HEK293T (cell line): Measurements from ENCODE around the gene ZNF789.
A peak's percentile ranks its signal among the peaks of the same experiment; 100 is the strongest.

Experiments used
- CTCF ChIA-PET: fragments of 350-600 bp; formaldehyde crosslinking; extraction: SDS; loops from one replicate; lab custom pipeline; 2021; ENCODE audit warnings: antibody characterized with exemption, inconsistent platforms; lab: Yijun Ruan, JAX
- POLR2A ChIA-PET: fragments of 350-600 bp; formaldehyde crosslinking; extraction: SDS; loops from one replicate; lab custom pipeline; 2020; ENCODE audit warnings: antibody characterized with exemption, inconsistent platforms; lab: Yijun Ruan, JAX
- DNase-seq: peaks from one replicate; pipeline ENCODE4 v3.0.0; 2012; ENCODE audit warnings: mixed read lengths; ENCODE audit errors: extremely low spot score
- ARNT ChIP-seq: fragments of 450-650 bp; IDR thresholded peaks from 2 replicates; pipeline ENCODE4 v1.6.1; 2017; ENCODE audit warnings: mild to moderate bottlenecking
- BHLHE40 ChIP-seq: fragments of 450-650 bp; IDR thresholded peaks from 2 replicates; pipeline ENCODE4 v1.6.1; 2016; ENCODE audit warnings: mild to moderate bottlenecking, moderate library complexity, borderline replicate concordance
- CTBP1 ChIP-seq: fragments of 450-650 bp; IDR thresholded peaks from 2 replicates; pipeline ENCODE4 v1.6.1; 2016; ENCODE audit warnings: borderline replicate concordance
- ELF4 ChIP-seq: fragments of 450-650 bp; IDR thresholded peaks from 2 replicates; pipeline ENCODE4 v1.6.1; 2017; ENCODE audit warnings: antibody characterized with exemption
- FOXA1 ChIP-seq: fragments of 450-650 bp; IDR thresholded peaks from 2 replicates; pipeline ENCODE4 v1.6.1; 2016; ENCODE audit warnings: mild to moderate bottlenecking
- FOXK2 ChIP-seq: fragments of 450-650 bp; IDR thresholded peaks from 2 replicates; pipeline ENCODE4 v1.6.1; 2016; ENCODE audit warnings: mild to moderate bottlenecking
- FOXM1 ChIP-seq: fragments of 450-650 bp; IDR thresholded peaks from 2 replicates; pipeline ENCODE4 v1.6.1; 2017; ENCODE audit warnings: mild to moderate bottlenecking, borderline replicate concordance
- HDGF ChIP-seq: fragments of 450-650 bp; IDR thresholded peaks from 2 replicates; pipeline ENCODE4 v1.6.1; 2017; ENCODE audit warnings: antibody characterized with exemption, borderline replicate concordance
- L3MBTL2 ChIP-seq: fragments of 450-650 bp; conservative IDR thresholded peaks from 2 replicates; pipeline ENCODE4 v1.6.1; 2016; ENCODE audit warnings: mild to moderate bottlenecking
- LEF1 ChIP-seq: fragments of 450-650 bp; IDR thresholded peaks from 2 replicates; pipeline ENCODE4 v1.6.1; 2017; ENCODE audit warnings: mild to moderate bottlenecking, borderline replicate concordance
- NFRKB ChIP-seq: fragments of 450-650 bp; IDR thresholded peaks from 2 replicates; pipeline ENCODE4 v1.6.1; 2016; ENCODE audit warnings: mild to moderate bottlenecking, moderate library complexity
- PKNOX1 ChIP-seq: fragments of 450-650 bp; IDR thresholded peaks from 2 replicates; pipeline ENCODE4 v1.6.1; 2016
- SP1 ChIP-seq: fragments of 450-650 bp; IDR thresholded peaks from 2 replicates; pipeline ENCODE4 v1.6.1; 2017
- SUZ12 ChIP-seq: fragments of 450-650 bp; IDR thresholded peaks from 2 replicates; pipeline ENCODE4 v1.6.1; 2016; ENCODE audit warnings: mild to moderate bottlenecking
- TARDBP ChIP-seq: fragments of 450-650 bp; IDR thresholded peaks from 2 replicates; pipeline ENCODE4 v1.6.1; 2016
- ZNF384 ChIP-seq: fragments of 450-650 bp; IDR thresholded peaks from 2 replicates; pipeline ENCODE4 v1.6.1; 2016

Gene ZNF789

GRCh38 chr7:99465421-99465768, 7.3 kb upstream of the ZNF789 start:
- POLR2A ChIA-PET, result interaction anchor here (1.0 to 1.6 kb wide), 4 partner anchors 9 to 39 kb away, joined by 3 to 10 read pairs (median 4); partner anchors contain the start of genes CPSF4, PTCD1 and ZKSCAN5
- no peak for DNase-seq
- TF ChIP-seq CTBP1 (no peak), TARDBP (no peak), L3MBTL2 (no peak), PKNOX1 (no peak), LEF1 (no peak), FOXA1 (no peak), SP1 (no peak), ELF4 (no peak), HDGF (no peak), FOXM1 (no peak), FOXK2 (no peak), ZNF384 (no peak), NFRKB (no peak), ARNT (no peak)
- CTCF ChIA-PET, result interaction anchor here (0.5 to 0.7 kb wide), 2 partner anchors 18 to 293 kb away, joined by 4 to 6 read pairs; no protein-coding TSS in a partner anchor

GRCh38 chr7:99468336-99468918, 4.3 kb upstream of the ZNF789 start:
- no peak for DNase-seq
- CTCF ChIA-PET, result no interaction called here
- TF ChIP-seq HDGF (no peak), ELF4 (no peak), CTBP1 (no peak), PKNOX1 (no peak), L3MBTL2 (no peak), ARNT (no peak), FOXA1 (no peak), NFRKB (no peak), FOXK2 (no peak), FOXM1 (no peak)
- POLR2A ChIA-PET, result no interaction called here

DNA sequence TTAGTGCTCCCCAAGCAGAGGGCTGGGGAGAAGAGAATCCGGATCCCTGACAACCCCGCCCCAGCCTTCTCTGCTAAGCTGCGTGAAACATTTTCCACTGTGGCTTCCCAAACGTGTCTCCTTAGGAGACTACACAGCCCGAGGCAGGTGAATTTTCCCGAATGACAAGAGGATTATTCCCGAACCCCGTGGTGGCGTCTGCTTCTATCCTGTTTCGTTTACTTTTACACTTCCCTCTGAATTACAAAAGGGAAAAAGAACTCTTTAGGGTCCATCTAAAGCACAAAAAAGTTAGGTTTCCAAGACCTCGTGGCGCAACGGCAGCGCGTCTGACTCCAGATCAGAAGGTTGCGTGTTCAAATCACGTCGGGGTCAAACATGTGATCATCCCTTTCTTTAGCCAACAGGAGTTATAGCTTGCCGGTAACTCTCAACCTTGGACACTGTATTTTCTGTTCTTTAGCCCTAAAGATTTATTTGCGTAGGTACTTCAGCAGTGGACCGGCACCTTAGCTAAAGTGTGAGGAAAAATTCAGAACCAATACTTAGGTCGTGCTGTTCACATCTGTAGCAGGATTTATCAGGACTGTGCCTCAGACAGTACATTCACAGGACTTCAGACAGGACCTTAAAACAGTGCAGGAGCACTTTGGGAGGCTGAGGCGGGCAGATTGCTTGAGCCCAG, 3.2 kb upstream of the ZNF789 start:
- CTCF ChIA-PET, result no interaction called here
- no peak for TF ChIP-seq CTBP1
- no peak for TF ChIP-seq ELF4
- TF ChIP-seq SUZ12, result no peak
- TF ChIP-seq NFRKB, result no peak
- TF ChIP-seq FOXK2, result no peak
- no peak for TF ChIP-seq LEF1
- no peak for TF ChIP-seq ZNF384
- TF ChIP-seq L3MBTL2, result no peak
- TF ChIP-seq FOXM1, result no peak
- no peak for TF ChIP-seq TARDBP
- no peak for TF ChIP-seq FOXA1
- no peak for TF ChIP-seq BHLHE40
- TF ChIP-seq SP1, result no peak
- TF ChIP-seq ARNT, result no peak
- no peak for TF ChIP-seq PKNOX1
- TF ChIP-seq HDGF, result no peak
- POLR2A ChIA-PET, result no interaction called here
- DNase-seq, result no peak

DNA sequence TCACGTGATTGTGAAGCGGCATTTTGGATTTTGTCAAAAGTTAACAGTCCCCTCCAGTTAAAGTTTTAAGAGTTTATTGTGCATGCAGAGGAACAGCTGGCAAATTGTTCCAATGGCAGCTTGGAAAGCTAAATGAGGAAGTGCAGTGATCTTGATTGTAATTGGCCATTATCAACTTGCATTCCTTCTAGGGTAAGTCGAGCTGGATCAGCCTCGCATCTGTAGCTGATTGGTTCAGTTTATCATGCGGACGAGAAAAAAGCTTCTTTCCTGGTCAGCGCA, 566 bp downstream of the ZNF789 start:
- peak; percentile 46 for DNase-seq
- POLR2A ChIA-PET, result interaction anchor here (1.0 kb wide), 2 partner anchors 27 to 143 kb away, joined by 3 read pairs; partner anchors contain the start of genes ZNF394 and ZSCAN25
- CTCF ChIA-PET, result no interaction called here
- TF ChIP-seq ARNT (no peak), CTBP1 (no peak), TARDBP (no peak)

GRCh38 chr7:99476107-99476506, 3.4 kb downstream of the ZNF789 start:
- POLR2A ChIA-PET, result interaction anchor here (1.0 to 1.2 kb wide), 2 partner anchors 24 to 37 kb away, joined by 3 to 5 read pairs; partner anchors contain the start of genes CPSF4, PTCD1 and ZNF394
- CTCF ChIA-PET, result no interaction called here
- no peak for DNase-seq
- TF ChIP-seq NFRKB (no peak), FOXK2 (no peak), PKNOX1 (no peak), TARDBP (no peak), L3MBTL2 (no peak), CTBP1 (no peak), BHLHE40 (no peak)
